Activated CD4-positive, alpha-beta T cell treated with anti-CD3 and anti-CD28 coated beads for 24 hours (primary cell): ENCODE data around the gene PISD.
"Not testable (repeated sequence)": the region's sequence is repeated elsewhere in the genome, so short reads cannot be mapped to it uniquely, and the experiment has no call there.

Experiments used
- DNase-seq, 2 donors: peaks; one replicate each; pipeline ENCODE4 v3.0.0-alpha.2; 2020; ENCODE audit warnings: low read depth in 2 of 2

PISD gene

DNA sequence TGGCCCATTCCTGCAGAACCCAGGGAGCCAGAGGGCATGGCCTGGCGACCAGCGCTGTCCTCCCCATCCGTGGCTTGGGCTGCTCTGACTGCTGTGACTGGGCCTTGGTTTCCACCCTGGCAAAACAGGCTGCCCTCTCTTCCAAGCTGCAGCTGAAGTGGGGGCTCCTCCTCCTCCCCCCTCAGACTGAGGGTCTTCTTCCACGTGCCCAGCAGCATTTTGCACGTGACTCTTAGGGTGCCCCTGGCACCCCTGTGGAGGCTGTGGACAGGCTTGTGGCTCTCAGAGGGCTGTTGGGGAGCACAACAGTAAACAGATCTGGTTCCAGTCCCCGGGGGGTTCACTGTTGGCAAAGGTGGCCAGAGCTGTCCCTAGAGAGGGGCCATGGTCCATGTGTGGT is 51.4 kb downstream of the PISD start:
- no peak for DNase-seq

DNA sequence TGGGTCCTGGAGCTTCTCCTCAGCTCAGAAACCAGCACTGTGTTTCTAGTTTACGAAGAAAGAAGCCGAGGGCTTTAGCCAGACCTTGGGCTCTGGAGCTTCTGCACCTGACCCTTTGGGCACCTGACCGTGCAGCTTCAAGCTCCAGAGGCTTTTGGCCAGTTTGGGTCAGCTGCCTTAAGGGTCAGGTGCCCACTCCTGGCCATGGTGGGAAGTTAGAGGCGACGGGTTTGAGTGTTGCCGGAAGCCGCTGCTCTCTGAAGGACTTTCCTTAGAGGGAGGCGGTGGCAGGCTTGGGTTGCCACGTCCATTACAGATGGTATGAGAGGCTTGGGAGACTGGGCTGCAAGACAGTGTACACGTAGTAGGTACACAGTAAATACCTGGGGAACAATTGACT is 52.3 kb downstream of the PISD start:
- DNase-seq, result no peak

DNA sequence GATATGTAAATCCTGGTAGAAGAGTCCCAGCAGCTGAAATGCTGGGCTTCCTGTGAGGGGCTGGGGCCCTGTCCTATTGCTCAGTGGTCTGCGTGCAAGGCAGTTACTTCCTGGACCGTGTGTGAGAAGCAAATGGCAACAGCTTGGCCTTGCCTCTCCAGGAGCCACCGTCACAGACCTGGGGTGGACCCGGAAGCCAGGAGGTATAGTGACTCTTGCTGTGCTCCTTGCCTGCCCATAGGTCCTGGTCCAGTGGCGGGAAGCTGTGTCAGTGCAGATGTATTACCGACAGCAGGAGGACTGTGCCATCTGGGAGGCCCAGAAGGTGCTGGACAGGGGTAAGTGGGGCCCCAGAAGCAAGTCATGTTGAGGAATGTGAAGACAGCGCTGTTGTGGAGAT is 54.3 kb downstream of the PISD start:
- DNase-seq, result no peak

- no peak for DNase-seq
Measured at GRCh38 chr22:31605851-31606585, 56.0 kb downstream of the PISD start.

GRCh38 chr22:31604746-31605705 is 57.0 kb downstream of the PISD start:
- DNase-seq, result no peak

DNA sequence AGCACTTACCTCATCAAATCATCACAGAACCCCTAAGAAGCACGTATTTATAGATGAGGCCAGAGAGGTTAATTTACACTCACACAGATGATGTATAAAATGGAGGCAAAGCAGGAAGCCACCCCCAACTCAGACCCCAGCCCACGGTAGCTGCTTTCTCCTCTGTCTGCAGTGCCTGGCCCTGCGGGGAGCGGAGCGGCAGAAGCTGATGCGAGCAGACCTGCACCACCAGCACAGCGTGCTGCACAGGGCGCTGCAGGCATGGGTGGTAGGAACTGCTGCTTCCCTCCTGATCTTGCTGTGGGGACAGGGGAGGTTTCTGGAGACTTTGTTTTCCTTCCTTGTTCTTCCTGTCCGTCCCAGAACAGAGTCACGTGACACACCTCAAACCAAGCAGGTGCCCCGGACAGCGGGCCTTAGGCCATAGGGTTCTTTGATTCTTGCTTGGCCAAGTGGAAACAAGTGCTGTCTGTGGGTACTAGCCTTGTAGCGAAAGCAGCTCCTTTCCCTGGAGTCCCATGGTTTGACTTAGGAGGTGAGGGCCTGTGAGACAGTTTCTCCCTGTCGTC is 57.8 kb downstream of the PISD start:
- DNase-seq, result no peak

DNA sequence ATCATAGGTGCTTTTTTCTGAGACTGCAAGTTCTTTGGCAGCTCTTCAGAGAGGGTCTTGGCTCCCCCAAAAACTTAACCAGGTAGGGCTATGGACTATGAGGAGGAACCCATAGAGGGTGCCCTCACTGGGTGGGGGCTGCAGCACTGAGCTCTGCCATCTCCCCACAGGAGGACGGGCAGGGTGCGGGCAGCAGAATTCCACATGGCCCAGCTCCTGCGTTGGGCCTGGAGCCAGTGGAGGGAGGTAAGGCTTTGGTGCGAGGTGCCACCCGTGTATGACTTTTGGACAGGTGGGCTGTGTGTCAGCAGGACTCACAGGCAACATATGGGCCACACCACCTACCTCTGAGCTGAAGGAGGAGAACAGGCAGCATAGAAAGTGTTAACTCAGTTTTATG is 58.4 kb downstream of the PISD start:
- no peak for DNase-seq

GRCh38 chr22:31603081-31603525 is 58.9 kb downstream of the PISD start:
- DNase-seq, result no peak

GRCh38 chr22:31602259-31602952 is 59.6 kb downstream of the PISD start:
- DNase-seq, result no peak

DNA sequence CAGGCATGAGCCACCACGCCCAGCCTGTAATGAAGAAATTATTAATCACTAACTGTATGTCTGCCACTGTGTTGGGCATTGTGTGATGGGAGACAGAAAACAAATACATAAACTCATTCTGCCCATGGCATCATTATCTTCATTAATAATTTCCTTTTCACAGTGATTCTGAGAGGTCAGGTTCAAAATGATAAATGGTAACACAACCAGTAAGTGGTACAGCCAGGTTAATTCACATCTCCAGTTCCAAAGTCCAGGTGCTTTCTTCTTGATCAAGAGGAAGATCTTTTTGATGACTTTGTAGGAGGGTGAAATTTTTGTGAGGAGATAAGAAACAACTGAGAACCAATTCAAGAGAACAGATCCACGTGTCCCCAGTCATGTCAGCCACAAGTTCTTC is 66.7 kb downstream of the PISD start:
- no peak for DNase-seq

DNA sequence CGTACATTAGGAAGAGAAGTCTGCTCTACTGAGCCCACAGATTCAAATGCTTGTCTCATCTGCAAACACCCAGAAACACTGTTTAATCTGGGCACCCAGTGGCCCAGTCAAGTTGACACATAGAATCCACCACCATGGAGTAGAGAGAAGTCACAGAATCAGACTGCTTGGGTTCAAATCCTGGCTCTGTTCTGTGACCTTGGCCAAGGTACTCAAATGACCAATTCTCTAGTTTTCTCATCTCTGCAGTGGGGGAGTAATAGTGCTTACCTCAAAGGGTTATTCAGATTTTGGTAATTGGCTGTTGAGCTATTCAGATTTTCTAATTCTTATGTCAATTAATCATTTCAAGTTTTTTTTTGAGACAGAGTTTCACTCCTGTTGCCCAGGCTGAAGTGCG is 71.9 kb downstream of the PISD start:
- not testable (repeated sequence) for DNase-seq

DNA sequence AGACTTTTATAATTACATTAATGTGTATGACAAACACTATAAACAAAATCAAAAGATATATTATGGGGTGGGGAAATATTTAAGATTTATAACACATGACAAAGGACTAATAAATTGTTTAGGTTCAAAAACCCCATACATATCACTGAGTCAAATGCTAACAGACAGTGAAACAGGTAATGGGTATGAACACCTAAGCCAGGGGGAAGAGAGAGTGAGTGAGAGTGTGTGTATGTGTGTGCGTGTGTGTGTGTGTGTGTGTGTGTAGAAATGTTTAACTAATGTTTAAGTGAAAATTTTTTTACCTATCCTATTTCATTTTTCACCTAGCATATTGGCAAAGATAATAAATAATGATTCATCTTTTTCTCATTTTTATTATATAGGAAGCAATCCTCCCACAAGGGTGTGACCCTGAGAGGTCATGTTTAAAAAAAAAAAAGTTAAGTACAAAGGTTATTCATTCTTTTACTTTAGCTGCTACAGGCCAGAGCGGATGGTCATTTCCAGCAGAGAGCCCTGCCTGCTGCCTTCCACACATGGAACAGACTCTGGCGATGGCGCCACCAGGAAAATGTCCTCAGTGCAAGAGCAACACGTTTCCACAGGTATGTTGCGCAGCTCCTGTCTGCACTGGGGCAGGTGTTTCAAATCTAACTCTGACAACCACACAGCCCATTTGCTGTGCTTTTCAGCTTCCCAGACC is 72.9 kb downstream of the PISD start:
- no peak for DNase-seq

GRCh38 chr22:31586137-31586920 is 75.7 kb downstream of the PISD start:
- no peak for DNase-seq

DNA sequence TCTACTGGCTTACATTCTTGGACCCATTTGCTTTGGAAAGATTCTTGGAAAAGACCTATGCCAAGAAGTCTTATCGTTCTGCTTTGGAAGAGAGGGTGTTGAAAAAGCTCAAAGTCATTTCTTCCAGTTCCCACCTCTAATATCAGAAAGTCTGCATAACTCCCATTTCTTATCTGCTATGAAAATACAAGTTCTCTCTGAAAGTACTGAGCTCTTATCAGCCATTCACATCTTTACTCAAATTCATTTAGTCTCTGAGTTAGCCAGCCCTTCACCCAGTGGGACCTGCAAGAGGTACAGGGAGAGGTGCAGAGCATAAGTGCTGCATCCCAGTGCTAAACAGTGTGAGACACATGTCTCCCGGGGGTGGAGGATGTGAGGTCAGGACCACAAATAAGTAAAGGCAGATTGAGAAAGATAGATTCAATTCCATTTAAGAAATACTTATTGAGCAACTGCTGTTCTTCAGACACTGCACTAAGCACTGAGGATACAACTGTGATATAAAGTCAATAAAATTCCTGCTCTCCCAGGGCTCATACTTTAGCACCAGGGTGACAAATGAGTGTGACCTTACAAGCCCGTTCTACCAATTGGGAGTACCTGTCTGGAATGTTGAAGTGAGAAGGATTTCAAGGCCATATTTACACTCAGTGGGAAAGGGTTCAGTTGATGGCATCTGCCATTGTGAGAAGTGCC is 76.7 kb downstream of the PISD start:
- DNase-seq, result no peak

DNA sequence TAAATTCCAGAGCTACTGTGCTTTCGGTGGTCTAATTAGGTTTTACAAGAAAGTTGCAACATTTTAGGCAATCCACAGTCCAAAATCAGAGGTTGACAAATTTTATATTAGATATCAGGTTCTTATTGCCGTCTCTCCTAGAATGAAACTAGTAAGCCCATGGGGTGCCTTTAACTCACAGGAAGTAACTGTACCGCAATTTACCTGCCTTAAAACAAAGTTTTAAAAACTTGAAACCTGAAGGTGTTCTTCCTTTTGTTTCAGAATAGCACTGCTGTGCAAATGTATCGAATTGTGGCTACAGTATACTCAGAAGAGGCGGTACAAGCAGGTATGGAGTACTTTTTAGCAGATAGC is 77.2 kb downstream of the PISD start:
- no peak for DNase-seq

DNA sequence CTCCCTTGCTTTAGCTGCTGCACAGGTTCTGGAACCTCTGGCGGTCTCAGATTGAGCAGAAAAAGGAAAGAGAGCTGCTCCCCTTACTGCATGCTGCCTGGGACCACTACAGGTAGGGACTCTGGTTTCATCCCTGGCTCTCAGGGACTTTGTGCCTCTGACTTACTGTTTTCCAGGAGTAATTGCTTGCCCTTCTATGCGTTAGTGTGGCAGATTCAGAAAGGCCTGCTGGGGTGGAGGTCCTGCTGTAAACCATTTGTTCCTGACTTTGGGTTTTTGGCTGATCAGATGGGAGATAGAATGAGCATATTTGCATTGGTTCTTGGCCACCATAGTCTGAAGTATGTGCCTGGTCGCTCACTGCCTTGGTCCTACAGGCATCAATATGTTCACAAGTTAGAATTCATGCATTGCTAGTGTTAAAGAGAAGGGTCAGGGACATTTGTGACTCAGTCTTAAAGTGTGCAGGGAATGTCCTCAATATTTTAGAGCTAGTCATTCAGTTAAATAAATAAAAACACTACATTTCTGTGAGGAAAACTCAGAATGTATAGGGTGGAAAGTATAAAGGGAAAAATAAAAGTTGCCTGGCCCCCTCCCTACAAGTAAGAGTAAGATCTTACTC is 78.0 kb downstream of the PISD start:
- no peak for DNase-seq

DNA sequence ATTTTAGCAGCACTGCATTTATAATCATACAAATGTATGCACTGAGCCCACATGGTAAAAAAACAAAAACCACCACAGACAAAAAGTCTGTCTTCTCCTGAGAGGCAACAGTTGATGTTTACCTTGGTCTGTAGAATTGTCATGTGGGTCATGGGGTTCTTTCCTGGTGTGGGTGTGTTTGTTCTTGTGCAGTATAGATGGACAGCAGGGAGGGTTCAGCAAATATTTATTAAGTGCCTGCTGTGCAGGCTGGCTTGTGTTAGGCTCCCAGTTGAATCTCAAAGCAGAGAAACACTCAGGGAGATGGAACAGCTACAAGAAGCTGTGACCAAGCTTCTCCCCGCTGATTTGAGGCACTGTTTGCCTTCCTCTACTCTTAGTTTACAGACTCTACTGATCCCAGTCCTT is 82.2 kb downstream of the PISD start:
- DNase-seq, result no peak

GRCh38 chr22:31578171-31578570 is 83.8 kb downstream of the PISD start:
- no peak for DNase-seq

DNA sequence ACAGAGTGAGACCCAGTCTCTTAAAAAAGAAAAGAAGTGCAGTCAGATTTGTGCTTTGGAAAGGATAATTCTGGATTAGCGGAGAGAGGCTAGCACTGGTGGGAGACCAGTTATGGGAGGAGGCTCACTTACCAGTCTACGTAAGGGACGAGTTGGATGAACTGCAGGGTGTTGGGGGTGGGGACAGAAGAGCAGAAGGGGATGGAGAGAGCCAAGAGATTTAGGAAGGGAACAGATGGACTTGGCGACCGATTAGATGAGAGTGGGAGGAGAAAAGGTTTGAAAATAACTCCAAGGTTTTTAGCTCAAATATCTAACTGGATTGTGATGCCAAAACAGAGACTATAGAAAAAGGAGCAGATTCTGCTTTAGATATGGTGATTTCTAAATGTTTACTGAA is 84.3 kb downstream of the PISD start:
- DNase-seq, result no peak

- no peak for DNase-seq
Measured at GRCh38 chr22:31575190-31575589, 86.8 kb downstream of the PISD start.
